Measurements from ENCODE around the gene PPP2CA. TPM values are rescaled to one million over a fixed set of nuclear protein-coding genes. Genes with fewer than 3 reads are reported as not detected.

PPP2CA gene
- total and polyA plus RNA-seq, 9 of the 15 experiments (the other 6 are each of a cell fraction or from before 2014, with no cell fraction given), result 23.0 to 257 (median 109) TPM

DNA sequence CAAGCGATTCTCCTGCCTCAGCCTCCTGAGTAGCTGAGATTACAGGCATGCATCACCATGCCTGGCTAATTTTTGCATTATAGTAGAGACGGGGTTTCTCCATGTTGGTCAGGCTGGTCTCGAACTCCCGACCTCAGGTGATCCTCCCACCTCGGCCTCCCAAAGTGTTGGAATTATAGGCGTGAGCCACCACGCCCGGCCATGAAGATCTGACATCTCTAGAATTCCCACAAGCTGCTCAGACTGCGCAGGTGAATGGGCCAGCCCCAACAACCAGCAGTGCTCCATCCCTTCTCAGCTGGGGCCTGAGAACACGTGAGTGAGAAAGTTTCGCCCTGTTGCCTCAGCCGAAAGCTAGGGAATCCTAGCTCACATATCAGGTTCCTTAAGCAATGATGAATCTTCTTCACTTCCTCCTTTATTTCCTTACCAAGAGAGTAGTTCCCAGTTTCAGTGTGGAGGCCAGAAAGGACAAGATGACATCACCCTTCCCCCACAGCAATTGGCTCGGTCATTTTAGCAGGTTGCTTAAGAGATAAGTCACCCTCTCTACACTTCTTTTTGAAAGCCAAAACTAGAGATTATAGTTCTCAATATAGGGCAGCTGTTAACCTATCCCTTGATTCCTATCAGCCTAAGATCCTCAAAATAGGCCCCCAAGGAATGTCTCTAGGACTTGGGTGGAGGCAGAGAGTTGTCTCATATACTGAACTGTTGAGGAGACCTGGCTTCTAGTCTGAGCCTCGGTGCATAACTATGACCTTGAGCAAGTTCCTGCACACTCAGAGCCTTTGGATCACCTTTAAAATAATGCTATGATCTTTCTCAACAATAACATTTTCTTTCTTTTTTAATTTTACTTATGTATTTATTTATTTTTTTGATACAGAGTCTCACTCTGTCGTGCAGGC is 23.9 kb upstream of the PPP2CA start (continued):
- no peak for TF ChIP-seq BCOR (IDR thresholded peaks at IDR 0.05)
- TF ChIP-seq KDM1A (IDR thresholded peaks at IDR 0.05), result no peak
- peak; percentile 58 for TF ChIP-seq TAL1 (IDR thresholded peaks at IDR 0.05)
- TF ChIP-seq, protein P1, sequence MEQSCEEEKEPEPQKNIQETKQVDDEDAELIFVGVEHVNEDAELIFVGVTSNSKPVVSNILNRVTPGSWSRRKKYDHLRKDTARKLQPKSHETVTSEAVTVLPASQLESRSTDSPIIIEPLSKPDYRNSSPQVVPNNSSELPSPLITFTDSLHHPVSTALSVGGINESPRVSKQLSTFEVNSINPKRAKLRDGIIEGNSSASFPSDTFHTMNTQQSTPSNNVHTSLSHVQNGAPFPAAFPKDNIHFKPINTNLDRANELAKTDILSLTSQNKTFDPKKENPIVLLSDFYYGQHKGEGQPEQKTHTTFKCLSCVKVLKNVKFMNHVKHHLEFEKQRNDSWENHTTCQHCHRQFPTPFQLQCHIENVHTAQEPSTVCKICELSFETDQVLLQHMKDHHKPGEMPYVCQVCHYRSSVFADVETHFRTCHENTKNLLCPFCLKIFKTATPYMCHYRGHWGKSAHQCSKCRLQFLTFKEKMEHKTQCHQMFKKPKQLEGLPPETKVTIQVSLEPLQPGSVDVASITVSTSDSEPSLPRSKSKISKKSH (CRISPR knock-in tag; IDR thresholded peaks at IDR 0.05), result no peak
- TF ChIP-seq, protein P2, sequence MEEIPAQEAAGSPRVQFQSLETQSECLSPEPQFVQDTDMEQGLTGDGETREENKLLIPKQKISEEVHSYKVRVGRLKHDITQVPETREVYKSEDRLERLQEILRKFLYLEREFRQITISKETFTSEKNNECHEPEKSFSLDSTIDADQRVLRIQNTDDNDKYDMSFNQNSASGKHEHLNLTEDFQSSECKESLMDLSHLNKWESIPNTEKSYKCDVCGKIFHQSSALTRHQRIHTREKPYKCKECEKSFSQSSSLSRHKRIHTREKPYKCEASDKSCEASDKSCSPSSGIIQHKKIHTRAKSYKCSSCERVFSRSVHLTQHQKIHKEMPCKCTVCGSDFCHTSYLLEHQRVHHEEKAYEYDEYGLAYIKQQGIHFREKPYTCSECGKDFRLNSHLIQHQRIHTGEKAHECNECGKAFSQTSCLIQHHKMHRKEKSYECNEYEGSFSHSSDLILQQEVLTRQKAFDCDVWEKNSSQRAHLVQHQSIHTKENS (CRISPR knock-in tag; IDR thresholded peaks at IDR 0.05), result no peak
- peak; percentile 88 to 96 for TF ChIP-seq TRIM24 (IDR thresholded peaks at IDR 0.05)
- 0 out of 2 replicates have a peak, but pooled peaks have one; percentile 11 for TF ChIP-seq STAT5A (IDR thresholded peaks at IDR 0.05; ENCODE audit: borderline replicate concordance, low read length)
- no peak for TF ChIP-seq IFI16 (CRISPR knock-in tag; IDR thresholded peaks at IDR 0.05)
- TF ChIP-seq HDAC2 (IDR thresholded peaks at IDR 0.05), result peak; percentile 67; the same call in 1 of the 2 replicates
- no peak for TF ChIP-seq BRD4 (IDR thresholded peaks at IDR 0.05)
- TF ChIP-seq ZNF785 (CRISPR knock-in tag; IDR thresholded peaks at IDR 0.05), result no peak
- no peak for TF ChIP-seq THRAP3 (IDR thresholded peaks at IDR 0.05; ENCODE audit: borderline replicate concordance)
- no peak for TF ChIP-seq ARHGAP35 (IDR thresholded peaks at IDR 0.05; ENCODE audit: partially characterized antibody)
- TF ChIP-seq HSF4 (CRISPR knock-in tag; IDR thresholded peaks at IDR 0.05; ENCODE audit: borderline replicate concordance), result no peak
- TF ChIP-seq L3MBTL2 (IDR thresholded peaks at IDR 0.05), result peak; percentile 94
- TF ChIP-seq POLR2AphosphoS5 (IDR thresholded peaks at IDR 0.05; ENCODE audit: control insufficient read depth, insufficient read depth, low read depth, low read length), result no peak
- TF ChIP-seq ZC3H4 (CRISPR knock-in tag; IDR thresholded peaks at IDR 0.05; ENCODE audit: borderline replicate concordance), result no peak
- TF ChIP-seq, protein P3, sequence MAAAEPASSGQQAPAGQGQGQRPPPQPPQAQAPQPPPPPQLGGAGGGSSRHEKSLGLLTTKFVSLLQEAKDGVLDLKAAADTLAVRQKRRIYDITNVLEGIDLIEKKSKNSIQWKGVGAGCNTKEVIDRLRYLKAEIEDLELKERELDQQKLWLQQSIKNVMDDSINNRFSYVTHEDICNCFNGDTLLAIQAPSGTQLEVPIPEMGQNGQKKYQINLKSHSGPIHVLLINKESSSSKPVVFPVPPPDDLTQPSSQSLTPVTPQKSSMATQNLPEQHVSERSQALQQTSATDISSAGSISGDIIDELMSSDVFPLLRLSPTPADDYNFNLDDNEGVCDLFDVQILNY (CRISPR knock-in tag; IDR thresholded peaks at IDR 0.05), result no peak
- no peak for TF ChIP-seq E2F3 (CRISPR knock-in tag; IDR thresholded peaks at IDR 0.05)
- TF ChIP-seq ZNF57 (CRISPR knock-in tag; IDR thresholded peaks at IDR 0.05), result no peak
- 0 out of 2 replicates have a peak, but pooled peaks have one; percentile 41 for TF ChIP-seq TAF7 (tag; IDR thresholded peaks at IDR 0.05)
- TF ChIP-seq, protein P4, sequence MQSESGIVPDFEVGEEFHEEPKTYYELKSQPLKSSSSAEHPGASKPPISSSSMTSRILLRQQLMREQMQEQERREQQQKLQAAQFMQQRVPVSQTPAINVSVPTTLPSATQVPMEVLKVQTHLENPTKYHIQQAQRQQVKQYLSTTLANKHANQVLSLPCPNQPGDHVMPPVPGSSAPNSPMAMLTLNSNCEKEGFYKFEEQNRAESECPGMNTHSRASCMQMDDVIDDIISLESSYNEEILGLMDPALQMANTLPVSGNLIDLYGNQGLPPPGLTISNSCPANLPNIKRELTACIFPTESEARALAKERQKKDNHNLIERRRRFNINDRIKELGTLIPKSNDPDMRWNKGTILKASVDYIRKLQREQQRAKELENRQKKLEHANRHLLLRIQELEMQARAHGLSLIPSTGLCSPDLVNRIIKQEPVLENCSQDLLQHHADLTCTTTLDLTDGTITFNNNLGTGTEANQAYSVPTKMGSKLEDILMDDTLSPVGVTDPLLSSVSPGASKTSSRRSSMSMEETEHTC (IDR thresholded peaks at IDR 0.05), result peak; percentile 67; the same call in 1 of the 2 replicates
- TF ChIP-seq ZNF77 (CRISPR knock-in tag; IDR thresholded peaks at IDR 0.05), result no peak
- TF ChIP-seq, protein P5, sequence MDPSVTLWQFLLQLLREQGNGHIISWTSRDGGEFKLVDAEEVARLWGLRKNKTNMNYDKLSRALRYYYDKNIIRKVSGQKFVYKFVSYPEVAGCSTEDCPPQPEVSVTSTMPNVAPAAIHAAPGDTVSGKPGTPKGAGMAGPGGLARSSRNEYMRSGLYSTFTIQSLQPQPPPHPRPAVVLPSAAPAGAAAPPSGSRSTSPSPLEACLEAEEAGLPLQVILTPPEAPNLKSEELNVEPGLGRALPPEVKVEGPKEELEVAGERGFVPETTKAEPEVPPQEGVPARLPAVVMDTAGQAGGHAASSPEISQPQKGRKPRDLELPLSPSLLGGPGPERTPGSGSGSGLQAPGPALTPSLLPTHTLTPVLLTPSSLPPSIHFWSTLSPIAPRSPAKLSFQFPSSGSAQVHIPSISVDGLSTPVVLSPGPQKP (CRISPR knock-in tag; IDR thresholded peaks at IDR 0.05), result no peak
- TF ChIP-seq CHD2 (IDR thresholded peaks at IDR 0.05; ENCODE audit: low read depth, low read length), result no peak

Measured in K562 (cell line).